ENCODE measurements around the gene FLRT1.
"Not testable (repeated sequence)": the region's sequence is repeated elsewhere in the genome, so short reads cannot be mapped to it uniquely, and the experiment has no call there.

Gene FLRT1

GRCh38 chr11:64043545-64043944 is 7.8 kb downstream of the FLRT1 start:
- no peak overlapping the region for H4K91ac ChIP-seq (ENCODE audit: low read depth, low read length)
- H3K18ac ChIP-seq (ENCODE audit: low read length): no peak overlapping the region
- no peak overlapping the region for H2BK120ac ChIP-seq (ENCODE audit: insufficient read depth, low read length, poor library complexity)
- no CpG with 5 or more reads among the region's 5 CpGs for WGBS (ENCODE audit: extremely low coverage, insufficient coverage, insufficient read length)
- no peaks in the 10 kb centered on the region for H3K4me1 ChIP-seq (ENCODE audit: control insufficient read depth in 1 of 2, insufficient read depth in 2 of 2, low read length in 2 of 2)
- H3K4me3 ChIP-seq (ENCODE audit: low read depth, low read length): no peak overlapping the region
- H3K36me3 ChIP-seq (ENCODE audit: control insufficient read depth in 1 of 2, insufficient read depth in 2 of 2, low read length in 2 of 2): no peaks in the 10 kb centered on the region
- H2AK5ac ChIP-seq (ENCODE audit: low read length): no peak overlapping the region
- H4K12ac ChIP-seq (ENCODE audit: low read depth, low read length): no peak overlapping the region
- no peak overlapping the region for H3K23ac ChIP-seq (ENCODE audit: low read length)
- peaks cover 1% of the 10 kb centered on the region for H3K9me3 ChIP-seq (ENCODE audit: insufficient read depth, low read depth, low read length)
- H3K9ac ChIP-seq (ENCODE audit: low read length): no peak overlapping the region
- H2AFZ ChIP-seq (ENCODE audit: insufficient read depth, low read length, poor library complexity): no peak overlapping the region
- H3K27me3 ChIP-seq (ENCODE audit: insufficient read depth, low read length): no peaks in the 10 kb centered on the region
- no peak overlapping the region for H3K27ac ChIP-seq (ENCODE audit: low read depth, low read length)
- H3K4ac ChIP-seq (ENCODE audit: low read depth, low read length): no peak overlapping the region
- DNase-seq: no peak
- H4K8ac ChIP-seq (ENCODE audit: low read depth, low read length): no peak overlapping the region
- no peak overlapping the region for H2BK5ac ChIP-seq (ENCODE audit: low read depth, low read length, poor library complexity)
- no peaks in the 10 kb centered on the region for H3K79me1 ChIP-seq (ENCODE audit: low read length)
- H3K4me2 ChIP-seq (ENCODE audit: low read length): no peak overlapping the region
- no peak overlapping the region for H2BK12ac ChIP-seq (ENCODE audit: low read length)
- no peak overlapping the region for H3K14ac ChIP-seq (ENCODE audit: low read length)
- no peaks in the 10 kb centered on the region for H3K79me2 ChIP-seq (ENCODE audit: control insufficient read depth, insufficient read depth, low read length, poor library complexity)

GRCh38 chr11:64044730-64045393 is 9.1 kb downstream of the FLRT1 start:
- H3K27me3 ChIP-seq (ENCODE audit: insufficient read depth, low read length): no peaks in the 10 kb centered on the region
- no peak overlapping the region for H4K8ac ChIP-seq (ENCODE audit: low read depth, low read length)
- no peaks in the 10 kb centered on the region for H3K79me1 ChIP-seq (ENCODE audit: low read length)
- H3K14ac ChIP-seq (ENCODE audit: low read length): no peak overlapping the region
- no peak overlapping the region for H2BK12ac ChIP-seq (ENCODE audit: low read length)
- no CpG with 5 or more reads among the region's 18 CpGs for WGBS (ENCODE audit: extremely low coverage, insufficient coverage, insufficient read length)
- no peak overlapping the region for H2AK5ac ChIP-seq (ENCODE audit: low read length)
- no peak overlapping the region for H3K23ac ChIP-seq (ENCODE audit: low read length)
- DNase-seq: no peak
- H3K18ac ChIP-seq (ENCODE audit: low read length): no peak overlapping the region
- H4K12ac ChIP-seq (ENCODE audit: low read depth, low read length): no peak overlapping the region
- no peak overlapping the region for H3K9ac ChIP-seq (ENCODE audit: low read length)
- H3K27ac ChIP-seq (ENCODE audit: low read depth, low read length): no peak overlapping the region
- no peak overlapping the region for H2AFZ ChIP-seq (ENCODE audit: insufficient read depth, low read length, poor library complexity)
- H3K4me3 ChIP-seq (ENCODE audit: low read depth, low read length): no peak overlapping the region
- peaks cover 1% of the 10 kb centered on the region for H3K9me3 ChIP-seq (ENCODE audit: insufficient read depth, low read depth, low read length)
- no peaks in the 10 kb centered on the region for H3K4me1 ChIP-seq (ENCODE audit: control insufficient read depth in 1 of 2, insufficient read depth in 2 of 2, low read length in 2 of 2)
- no peaks in the 10 kb centered on the region for H3K36me3 ChIP-seq (ENCODE audit: control insufficient read depth in 1 of 2, insufficient read depth in 2 of 2, low read length in 2 of 2)
- H3K4ac ChIP-seq (ENCODE audit: low read depth, low read length): no peak overlapping the region
- H4K91ac ChIP-seq (ENCODE audit: low read depth, low read length): no peak overlapping the region
- H3K79me2 ChIP-seq (ENCODE audit: control insufficient read depth, insufficient read depth, low read length, poor library complexity): no peaks in the 10 kb centered on the region
- no peak overlapping the region for H3K4me2 ChIP-seq (ENCODE audit: low read length)
- no peak overlapping the region for H2BK120ac ChIP-seq (ENCODE audit: insufficient read depth, low read length, poor library complexity)
- H2BK5ac ChIP-seq (ENCODE audit: low read depth, low read length, poor library complexity): no peak overlapping the region

- H2AFZ ChIP-seq (ENCODE audit: insufficient read depth, low read length, poor library complexity): no peak overlapping the region
- no peak overlapping the region for H3K23ac ChIP-seq (ENCODE audit: low read length)
- H3K79me2 ChIP-seq (ENCODE audit: control insufficient read depth, insufficient read depth, low read length, poor library complexity): no peaks in the 10 kb centered on the region
- H3K14ac ChIP-seq (ENCODE audit: low read length): no peak overlapping the region
- H3K27ac ChIP-seq (ENCODE audit: low read depth, low read length): no peak overlapping the region
- no peak overlapping the region for H2BK5ac ChIP-seq (ENCODE audit: low read depth, low read length, poor library complexity)
- no peak overlapping the region for H3K4ac ChIP-seq (ENCODE audit: low read depth, low read length)
- no peaks in the 10 kb centered on the region for H3K36me3 ChIP-seq (ENCODE audit: control insufficient read depth in 1 of 2, insufficient read depth in 2 of 2, low read length in 2 of 2)
- no peak overlapping the region for H3K9ac ChIP-seq (ENCODE audit: low read length)
- H4K91ac ChIP-seq (ENCODE audit: low read depth, low read length): no peak overlapping the region
- no peaks in the 10 kb centered on the region for H3K27me3 ChIP-seq (ENCODE audit: insufficient read depth, low read length)
- H3K79me1 ChIP-seq (ENCODE audit: low read length): no peaks in the 10 kb centered on the region
- no peak overlapping the region for H3K18ac ChIP-seq (ENCODE audit: low read length)
- H3K9me3 ChIP-seq (ENCODE audit: insufficient read depth, low read depth, low read length): no peaks in the 10 kb centered on the region
- no peak overlapping the region for H4K8ac ChIP-seq (ENCODE audit: low read depth, low read length)
- H2AK5ac ChIP-seq (ENCODE audit: low read length): no peak overlapping the region
- no peak overlapping the region for H3K4me3 ChIP-seq (ENCODE audit: low read depth, low read length)
- H2BK120ac ChIP-seq (ENCODE audit: insufficient read depth, low read length, poor library complexity): no peak overlapping the region
- no peak overlapping the region for H2BK12ac ChIP-seq (ENCODE audit: low read length)
- WGBS (ENCODE audit: extremely low coverage, insufficient coverage, insufficient read length): no CpG with 5 or more reads among the region's 2 CpGs
- H4K12ac ChIP-seq (ENCODE audit: low read depth, low read length): no peak overlapping the region
- no peak for DNase-seq
- no peak overlapping the region for H3K4me2 ChIP-seq (ENCODE audit: low read length)
- H3K4me1 ChIP-seq (ENCODE audit: control insufficient read depth in 1 of 2, insufficient read depth in 2 of 2, low read length in 2 of 2): no peaks in the 10 kb centered on the region
Measured at GRCh38 chr11:64045700-64046099, 10.0 kb downstream of the FLRT1 start.

GRCh38 chr11:64047373-64047772 is 11.6 kb downstream of the FLRT1 start:
- H3K9me3 ChIP-seq (ENCODE audit: insufficient read depth, low read depth, low read length); H3K4me1 ChIP-seq (ENCODE audit: control insufficient read depth in 1 of 2, insufficient read depth in 2 of 2, low read length in 2 of 2); H3K79me1 ChIP-seq (ENCODE audit: low read length); H3K4ac ChIP-seq (ENCODE audit: low read depth, low read length); H4K8ac ChIP-seq (ENCODE audit: low read depth, low read length); H3K23ac ChIP-seq (ENCODE audit: low read length); H3K4me2 ChIP-seq (ENCODE audit: low read length); H3K27me3 ChIP-seq (ENCODE audit: insufficient read depth, low read length); H2BK120ac ChIP-seq (ENCODE audit: insufficient read depth, low read length, poor library complexity); H3K27ac ChIP-seq (ENCODE audit: low read depth, low read length); DNase-seq; H2BK12ac ChIP-seq (ENCODE audit: low read length); H3K79me2 ChIP-seq (ENCODE audit: control insufficient read depth, insufficient read depth, low read length, poor library complexity); H4K12ac ChIP-seq (ENCODE audit: low read depth, low read length); H2AK5ac ChIP-seq (ENCODE audit: low read length); H3K14ac ChIP-seq (ENCODE audit: low read length); H4K91ac ChIP-seq (ENCODE audit: low read depth, low read length); H2BK5ac ChIP-seq (ENCODE audit: low read depth, low read length, poor library complexity); H3K9ac ChIP-seq (ENCODE audit: low read length); H3K4me3 ChIP-seq (ENCODE audit: low read depth, low read length); H3K18ac ChIP-seq (ENCODE audit: low read length); H3K36me3 ChIP-seq (ENCODE audit: control insufficient read depth in 1 of 2, insufficient read depth in 2 of 2, low read length in 2 of 2); H2AFZ ChIP-seq (ENCODE audit: insufficient read depth, low read length, poor library complexity): not testable (repeated sequence)
- WGBS (ENCODE audit: extremely low coverage, insufficient coverage, insufficient read length): no CpG with 5 or more reads among the region's 8 CpGs
